Neural cell (in vitro differentiated cells): ENCODE measurements around the gene MLLT3. TPM values are rescaled to one million over a fixed set of nuclear protein-coding genes. Genes with fewer than 3 reads are reported as not detected.

Experiments used
- H2AFZ ChIP-seq: fragments of 200-600, 300-800 bp; sonication (generic), shearing (Covaris generic); 2 replicates; pipeline ENCODE4 v1.6.0; 2014; ENCODE audit warnings: low read depth, mild to moderate bottlenecking, antibody characterized with exemption, low read length, moderate library complexity
- H3F3A ChIP-seq: fragments of 200-600 bp; shearing (Covaris generic); 2 replicates; pipeline ENCODE4 v1.6.1; 2016; ENCODE audit warnings: mild to moderate bottlenecking, moderate library complexity, mixed read lengths, antibody characterized with exemption, low read length; ENCODE audit not compliant: insufficient read depth, poor library complexity, severe bottlenecking
- H3K27ac ChIP-seq: fragments of 200-600, 300-800 bp; sonication (generic), shearing (Covaris generic); 2 replicates; pipeline ENCODE4 v1.5.1; 2014; ENCODE audit warnings: mild to moderate bottlenecking, low read length, moderate library complexity
- H3K27me3 ChIP-seq: fragments of 300-800, 200-600 bp; sonication (generic), shearing (Covaris generic); 2 replicates; pipeline ENCODE4 v1.6.0; 2014; ENCODE audit warnings: mild to moderate bottlenecking, low read depth, low read length, moderate library complexity; ENCODE audit not compliant: insufficient read depth
- H3K36me3 ChIP-seq: fragments of 300-800, 200-600 bp; sonication (generic), shearing (Covaris generic); 2 replicates; pipeline ENCODE4 v1.5.1; 2014; ENCODE audit warnings: mild to moderate bottlenecking, antibody characterized with exemption, low read length, moderate library complexity; ENCODE audit not compliant: insufficient read depth
- H3K4me2 ChIP-seq: fragments of 300-800, 200-600 bp; sonication (generic), shearing (Covaris generic); 2 replicates; pipeline ENCODE4 v1.6.0; 2014; ENCODE audit warnings: mild to moderate bottlenecking, low read length
- H3K4me3 ChIP-seq: fragments of 300-800, 200-600 bp; sonication (generic), shearing (Covaris generic); 2 replicates; pipeline ENCODE4 v1.5.1; 2014; ENCODE audit warnings: mild to moderate bottlenecking, low read length, moderate library complexity
- H3K79me2 ChIP-seq: fragments of 200-600 bp; shearing (Covaris generic); replicated peaks from 2 replicates; pipeline ENCODE4 v1.6.0; 2014; ENCODE audit warnings: mild to moderate bottlenecking, low read length, moderate library complexity; ENCODE audit not compliant: insufficient read depth
- H3K9ac ChIP-seq: fragments of 300-800, 200-600 bp; sonication (generic), shearing (Covaris generic); 2 replicates; pipeline ENCODE4 v1.6.1; 2016; ENCODE audit warnings: mild to moderate bottlenecking, low read length, mixed read lengths
- H3K9me2 ChIP-seq: fragments of 200-600 bp; shearing (Covaris generic); 2 replicates; pipeline ENCODE4 v1.6.1; 2016; ENCODE audit warnings: mild to moderate bottlenecking, low read length, mixed read lengths; ENCODE audit not compliant: insufficient read depth
- H3K9me3 ChIP-seq: fragments of 200-600, 300-800 bp; sonication (generic), shearing (Covaris generic); 2 replicates; pipeline ENCODE4 v1.6.1; 2016; ENCODE audit warnings: mild to moderate bottlenecking, mixed run types, low read length, moderate library complexity, mixed read lengths
- H4K20me1 ChIP-seq: fragments of 200-600 bp; shearing (Covaris generic); 2 replicates; pipeline ENCODE4 v1.6.1; 2016; ENCODE audit warnings: mild to moderate bottlenecking, mixed run types; ENCODE audit not compliant: insufficient read depth
- CTCF ChIP-seq: fragments of 450-650 bp; IDR thresholded peaks from 2 replicates; pipeline ENCODE4 v1.5.1; 2014; ENCODE audit warnings: antibody characterized with exemption, mild to moderate bottlenecking, moderate library complexity; ENCODE audit not compliant: poor library complexity, severe bottlenecking
- EP300 ChIP-seq: fragments of 450-650 bp; conservative IDR thresholded peaks from 2 replicates; pipeline ENCODE4 v1.6.1; 2014; ENCODE audit warnings: antibody characterized with exemption, mild to moderate bottlenecking, moderate library complexity; ENCODE audit not compliant: poor library complexity, severe bottlenecking
- EZH2 ChIP-seq: fragments of 200-600, 300-800 bp; shearing (Covaris generic), sonication (generic); IDR thresholded peaks from 2 replicates; pipeline ENCODE4 v1.6.1; 2014; ENCODE audit warnings: antibody characterized with exemption, low read length, borderline replicate concordance, mild to moderate bottlenecking; ENCODE audit not compliant: insufficient read depth, poor library complexity, severe bottlenecking
- MXI1 ChIP-seq: fragments of 450-650 bp; conservative IDR thresholded peaks from 2 replicates; pipeline ENCODE4 v1.6.1; 2014; ENCODE audit warnings: antibody characterized with exemption, mild to moderate bottlenecking; ENCODE audit not compliant: poor library complexity, severe bottlenecking
- POLR2AphosphoS5 ChIP-seq: IDR thresholded peaks from 2 replicates; pipeline ENCODE4 v1.6.1; 2012
- RAD21 ChIP-seq: fragments of 450-650 bp; conservative IDR thresholded peaks from 2 replicates; pipeline ENCODE4 v1.6.1; 2014; ENCODE audit warnings: antibody characterized with exemption, mild to moderate bottlenecking, moderate library complexity
- REST ChIP-seq: IDR thresholded peaks from 2 replicates; pipeline ENCODE4 v1.6.1; 2012; ENCODE audit warnings: borderline replicate concordance
- SMC3 ChIP-seq: fragments of 450-650 bp; conservative IDR thresholded peaks from 2 replicates; pipeline ENCODE4 v1.6.1; 2014; ENCODE audit warnings: antibody characterized with exemption, mild to moderate bottlenecking, moderate library complexity; ENCODE audit not compliant: poor library complexity
- TAF1 ChIP-seq: IDR thresholded peaks from 2 replicates; pipeline ENCODE4 v1.6.1; 2012; ENCODE audit warnings: low read depth
- polyA plus RNA-seq: library from polyadenylated mRNA; depleted of rRNA; stranded (reverse); fragments of >200 nt; gene quantifications from 2 replicates; pipeline ENCODE4 v1.2.3, GENCODE V29; 2014

Gene MLLT3
- polyA plus RNA-seq, 1 donor from 2014 or later = 61.5 TPM

GRCh38 chr9:20597862-20598261 is 24.4 kb downstream of the MLLT3 start:
- Histone ChIP-seq H3K4me3 (no peak overlapping the region), H3K9me2 (no peaks in the 10 kb centered on the region), H2AFZ (no peak overlapping the region), H3K4me2 (no peak overlapping the region), H4K20me1 (no peaks in the 10 kb centered on the region), H3K79me2 (peaks cover 44% of the 10 kb centered on the region), H3K9me3 (no peaks in the 10 kb centered on the region), H3F3A (no peaks in the 10 kb centered on the region), H3K36me3 (no peaks in the 10 kb centered on the region), H3K9ac (no peak overlapping the region), H3K27me3 (no peaks in the 10 kb centered on the region), H3K27ac (no peak overlapping the region)
- TF ChIP-seq TAF1 (no peak), CTCF (no peak), EZH2 (no peak), REST (no peak), SMC3 (no peak)

- Histone ChIP-seq H3K4me3 (no peak overlapping the region), H4K20me1 (no peaks in the 10 kb centered on the region), H3K27ac (no peak overlapping the region), H3K4me2 (no peak overlapping the region), H3F3A (no peaks in the 10 kb centered on the region), H2AFZ (no peak overlapping the region), H3K36me3 (no peaks in the 10 kb centered on the region), H3K9me2 (no peaks in the 10 kb centered on the region), H3K79me2 (peaks cover 46% of the 10 kb centered on the region), H3K27me3 (no peaks in the 10 kb centered on the region), H3K9me3 (peaks cover 3% of the 10 kb centered on the region), H3K9ac (no peak overlapping the region)
- no peak for TF ChIP-seq POLR2AphosphoS5
- no peak for TF ChIP-seq EP300
- no peak for TF ChIP-seq EZH2
- TF ChIP-seq RAD21 = no peak
- TF ChIP-seq SMC3 = no peak
- TF ChIP-seq MXI1 = no peak
- TF ChIP-seq CTCF = no peak
- no peak for TF ChIP-seq TAF1
- TF ChIP-seq REST = no peak
Measured at GRCh38 chr9:20594608-20595007, 27.7 kb downstream of the MLLT3 start.
